GM21447 (cell line): Measurements from ENCODE around the gene FAM90A26.
"Not testable (repeated sequence)": the region's sequence is repeated elsewhere in the genome, so short reads cannot be mapped to it uniquely, and the experiment has no call there.

ENCODE experiments used
- ATAC-seq: cut with Tn5 transposase; IDR thresholded peaks from one replicate; pipeline ENCODE4 v1.9.1; 2021; ENCODE audit not compliant: unreplicated experiment

FAM90A26 gene

GRCh38 chr4:9158392-9158791, 11.8 kb upstream of the FAM90A26 start:
- not testable (repeated sequence) for ATAC-seq

GRCh38 chr4:9160046-9160445, 10.2 kb upstream of the FAM90A26 start:
- ATAC-seq: not testable (repeated sequence)

GRCh38 chr4:9165990-9166389, 4.2 kb upstream of the FAM90A26 start:
- not testable (repeated sequence) for ATAC-seq

DNA sequence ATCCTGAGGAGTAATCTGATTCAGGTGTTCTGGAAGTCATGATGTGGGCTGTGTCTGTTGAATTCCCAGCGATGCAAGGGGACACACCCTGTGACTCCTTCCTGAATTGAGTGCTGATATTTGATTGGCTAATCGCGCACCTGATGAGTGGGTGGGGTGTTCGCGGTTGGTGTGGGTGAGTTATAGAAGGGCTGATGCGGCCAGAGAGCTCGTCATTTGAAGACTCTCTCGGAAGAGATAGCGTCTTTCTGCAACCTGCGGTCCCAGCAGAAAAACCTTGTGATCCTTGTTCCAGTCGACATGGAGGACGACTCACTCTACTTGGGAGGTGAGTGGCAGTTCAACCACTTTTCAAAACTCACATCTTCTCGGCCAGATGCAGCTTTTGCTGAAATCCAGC, 40.1 kb downstream of the FAM90A26 start, which contains the start of gene USP17L10:
Gene USP17L10, plus strand, starts transcription at position 301 of the 400 bp plus-strand sequence. Its CDS starts 0 bp downstream, at position 301.
- ATAC-seq: not testable (repeated sequence)

DNA sequence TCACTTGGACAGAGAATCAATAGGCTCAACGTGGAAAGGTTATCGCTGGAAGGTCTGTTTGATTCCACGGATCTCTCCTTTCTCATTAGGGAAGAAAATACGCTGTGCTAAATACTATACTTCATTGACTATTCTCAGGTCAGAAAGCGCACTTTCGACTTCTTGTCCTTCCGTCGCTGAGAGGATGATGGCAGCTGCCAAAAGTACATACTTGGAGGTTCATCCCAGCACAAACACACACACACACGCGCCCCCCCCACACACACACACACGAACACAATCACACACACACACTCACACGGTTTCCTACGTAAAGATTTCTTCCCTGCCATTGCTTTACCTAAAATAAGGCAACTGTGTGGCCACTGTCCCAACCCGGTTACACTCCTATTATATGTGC, 44.5 kb downstream of the FAM90A26 start:
- not testable (repeated sequence) for ATAC-seq

DNA sequence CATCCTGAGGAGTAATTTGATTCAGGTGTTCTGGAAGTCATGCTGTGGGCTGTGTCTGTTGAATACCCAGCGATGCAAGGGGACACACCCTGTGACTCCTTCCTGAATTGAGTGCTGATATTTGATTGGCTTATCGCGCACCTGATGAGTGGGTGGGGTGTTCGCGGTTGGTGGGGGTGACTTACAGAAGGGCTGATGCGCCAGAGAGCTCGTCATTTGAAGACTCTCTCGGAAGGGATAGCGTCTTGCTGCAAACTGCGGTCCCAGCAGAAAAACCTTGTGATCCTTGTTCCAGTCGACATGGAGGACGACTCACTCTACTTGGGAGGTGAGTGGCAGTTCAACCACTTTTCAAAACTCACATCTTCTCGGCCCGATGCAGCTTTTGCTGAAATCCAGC, 44.9 kb downstream of the FAM90A26 start, which contains the start of gene USP17L11:
Gene USP17L11, plus strand, starts transcription at position 301 of the 400 bp plus-strand sequence. Its CDS starts 0 bp downstream, at position 301.
- ATAC-seq: not testable (repeated sequence)

GRCh38 chr4:9219852-9220251, 49.6 kb downstream of the FAM90A26 start, which contains the start of gene USP17L12:
TSS of gene USP17L12 (plus strand) at chr4:9220152. CDS start at chr4:9220152, 0 bp downstream.
- ATAC-seq: not testable (repeated sequence)

GRCh38 chr4:9224596-9224995, 54.4 kb downstream of the FAM90A26 start, which contains the start of gene USP17L13:
TSS of gene USP17L13 (plus strand) at chr4:9224896. CDS start at chr4:9224896, 0 bp downstream.
- not testable (repeated sequence) for ATAC-seq
